NCI-H1105 (cell line): ENCODE results near the gene LCN6.
A peak's percentile ranks its signal among the peaks of the same experiment; 100 is the strongest.

Experiments used
- DNase-seq: peaks from one replicate; lab custom pipeline; 2025; lab: John Stamatoyannopoulos, UW

LCN6 gene

GRCh38 chr9:136743639-136744211 lies 4.6 kb downstream of the LCN6 start:
- no peak for DNase-seq

- DNase-seq, result no peak
Observed at GRCh38 chr9:136742591-136743391, 5.5 kb downstream of the LCN6 start, which contains the start of gene LCN10. Gene LCN10 (minus strand): TSS chr9:136742940. CDS start chr9:136742903, 37 bp downstream.

GRCh38 chr9:136741883-136742571 lies 6.3 kb downstream of the LCN6 start:
- DNase-seq, result no peak

- no peak for DNase-seq
Observed at GRCh38 chr9:136740971-136741882, 7.1 kb downstream of the LCN6 start.

- DNase-seq, result no peak
Observed at GRCh38 chr9:136740491-136740890, 7.8 kb downstream of the LCN6 start.

- DNase-seq, result no peak
Observed at GRCh38 chr9:136740069-136740468, 8.3 kb downstream of the LCN6 start.

- DNase-seq, result no peak
Observed at GRCh38 chr9:136739509-136739908, 8.8 kb downstream of the LCN6 start.

GRCh38 chr9:136738960-136739359 lies 9.4 kb downstream of the LCN6 start:
- no peak for DNase-seq

- DNase-seq, result no peak
Observed at GRCh38 chr9:136735812-136736480, 12.4 kb downstream of the LCN6 start.

GRCh38 chr9:136734837-136735496 lies 13.4 kb downstream of the LCN6 start:
- no peak for DNase-seq

GRCh38 chr9:136733611-136734010 lies 14.7 kb downstream of the LCN6 start:
- no peak for DNase-seq

GRCh38 chr9:136732444-136733178 lies 15.7 kb downstream of the LCN6 start:
- DNase-seq, result no peak

- DNase-seq, result no peak
Observed at GRCh38 chr9:136729926-136730325, 18.4 kb downstream of the LCN6 start.

GRCh38 chr9:136729144-136729543 lies 19.2 kb downstream of the LCN6 start:
- DNase-seq, result no peak

- DNase-seq, result no peak
Observed at GRCh38 chr9:136728548-136729123, 19.7 kb downstream of the LCN6 start.

- peak; percentile 68 for DNase-seq
Observed at GRCh38 chr9:136728080-136728547, 20.2 kb downstream of the LCN6 start.

- DNase-seq, result no peak
Observed at GRCh38 chr9:136726631-136727191, 21.6 kb downstream of the LCN6 start.

- no peak for DNase-seq
Observed at GRCh38 chr9:136726118-136726517, 22.2 kb downstream of the LCN6 start.

GRCh38 chr9:136725612-136726011 lies 22.7 kb downstream of the LCN6 start:
- no peak for DNase-seq
